ENCODE results near the gene CALN1.

Gene CALN1

GRCh38 chr7:72405871-72406270 lies 6.3 kb downstream of the CALN1 start:
- H3K4me1 ChIP-seq (ENCODE audit: control insufficient read depth in 2 of 2, insufficient read depth in 1 of 2, low read depth in 1 of 2, low read length in 2 of 2) = no peaks in the 10 kb centered on the region
- no peak overlapping the region for H3K23ac ChIP-seq (ENCODE audit: low read depth, low read length, poor library complexity)
- no peak overlapping the region for H3K9ac ChIP-seq (ENCODE audit: low read depth, low read length, poor library complexity)
- no peak overlapping the region for H2BK5ac ChIP-seq (ENCODE audit: low read length)
- H3K4me3 ChIP-seq (ENCODE audit: low read length in 2 of 2) = peak overlapping the region in 1 of 2 donors; percentile 1
- no peak overlapping the region for H2BK12ac ChIP-seq (ENCODE audit: low read length)
- H3K4me2 ChIP-seq (ENCODE audit: insufficient read depth, low read length, poor library complexity, severe bottlenecking) = no peak overlapping the region
- peak overlapping the region; percentile 3 for H4K91ac ChIP-seq (ENCODE audit: low read depth, low read length, poor library complexity)
- H3K79me1 ChIP-seq (ENCODE audit: low read depth, low read length) = no peaks in the 10 kb centered on the region
- no CpG with 5 or more reads among the region's 15 CpGs for WGBS, 2 donors (ENCODE audit: extremely low coverage in 2 of 2, insufficient read length in 2 of 2, insufficient replicate concordance in 1 of 2)
- H3K4ac ChIP-seq (ENCODE audit: low read length) = no peak overlapping the region
- H3K27ac ChIP-seq (replicated peaks; ENCODE audit: low read length) = no peak overlapping the region
- peak overlapping the region; percentile 51 for H3K18ac ChIP-seq (ENCODE audit: low read length)
- no peak overlapping the region for H2BK120ac ChIP-seq (ENCODE audit: low read depth, low read length)
- no peaks in the 10 kb centered on the region for H3K27me3 ChIP-seq (ENCODE audit: control insufficient read depth in 3 of 3, insufficient read depth in 3 of 3, low read depth in 1 of 3, low read length in 3 of 3)
- no peaks in the 10 kb centered on the region for H3K36me3 ChIP-seq (replicated peaks in 1 of 2; ENCODE audit: control insufficient read depth in 2 of 2, insufficient read depth in 2 of 2, low read length in 2 of 2)
- H4K8ac ChIP-seq (ENCODE audit: low read depth, low read length) = no peak overlapping the region
- no peak for DNase-seq (ENCODE audit: low spot score)
- H2AK5ac ChIP-seq (ENCODE audit: low read depth, low read length) = no peak overlapping the region
- H3K14ac ChIP-seq (ENCODE audit: low read length) = no peak overlapping the region
- H3K9me3 ChIP-seq (replicated peaks in 1 of 2; ENCODE audit: control insufficient read depth in 2 of 2, insufficient read depth in 1 of 2, low read depth in 1 of 2, low read length in 2 of 2) = no peaks in the 10 kb centered on the region
- peak overlapping the region; percentile 7 for H2BK15ac ChIP-seq (ENCODE audit: low read length)
- no peak overlapping the region for H2AFZ ChIP-seq (ENCODE audit: low read length)

- no peak overlapping the region for H3K4me3 ChIP-seq (ENCODE audit: low read length in 2 of 2)
- H2AK5ac ChIP-seq (ENCODE audit: low read depth, low read length) = no peak overlapping the region
- no peak for DNase-seq (ENCODE audit: low spot score)
- H3K27me3 ChIP-seq (ENCODE audit: control insufficient read depth in 3 of 3, insufficient read depth in 3 of 3, low read depth in 1 of 3, low read length in 3 of 3) = no peaks in the 10 kb centered on the region
- no peak overlapping the region for H3K18ac ChIP-seq (ENCODE audit: low read length)
- 100% methylated on average over 4 of the region's 11 CpGs; no CpG with 5 or more reads in 1 of the 2 donors for WGBS, 2 donors (ENCODE audit: extremely low coverage in 2 of 2, insufficient read length in 2 of 2, insufficient replicate concordance in 1 of 2)
- H3K36me3 ChIP-seq (replicated peaks in 1 of 2; ENCODE audit: control insufficient read depth in 2 of 2, insufficient read depth in 2 of 2, low read length in 2 of 2) = no peaks in the 10 kb centered on the region
- no peak overlapping the region for H2AFZ ChIP-seq (ENCODE audit: low read length)
- H3K4ac ChIP-seq (ENCODE audit: low read length) = no peak overlapping the region
- H4K91ac ChIP-seq (ENCODE audit: low read depth, low read length, poor library complexity) = no peak overlapping the region
- no peak overlapping the region for H3K23ac ChIP-seq (ENCODE audit: low read depth, low read length, poor library complexity)
- H3K4me1 ChIP-seq (ENCODE audit: control insufficient read depth in 2 of 2, insufficient read depth in 1 of 2, low read depth in 1 of 2, low read length in 2 of 2) = no peaks in the 10 kb centered on the region
- H2BK12ac ChIP-seq (ENCODE audit: low read length) = no peak overlapping the region
- H3K79me1 ChIP-seq (ENCODE audit: low read depth, low read length) = no peaks in the 10 kb centered on the region
- no peak overlapping the region for H2BK120ac ChIP-seq (ENCODE audit: low read depth, low read length)
- no peak overlapping the region for H3K9ac ChIP-seq (ENCODE audit: low read depth, low read length, poor library complexity)
- no peak overlapping the region for H3K4me2 ChIP-seq (ENCODE audit: insufficient read depth, low read length, poor library complexity, severe bottlenecking)
- H2BK5ac ChIP-seq (ENCODE audit: low read length) = no peak overlapping the region
- no peak overlapping the region for H2BK15ac ChIP-seq (ENCODE audit: low read length)
- H3K14ac ChIP-seq (ENCODE audit: low read length) = no peak overlapping the region
- H3K27ac ChIP-seq (replicated peaks; ENCODE audit: low read length) = no peak overlapping the region
- H4K8ac ChIP-seq (ENCODE audit: low read depth, low read length) = no peak overlapping the region
- H3K9me3 ChIP-seq (replicated peaks in 1 of 2; ENCODE audit: control insufficient read depth in 2 of 2, insufficient read depth in 1 of 2, low read depth in 1 of 2, low read length in 2 of 2) = no peaks in the 10 kb centered on the region
Measured at GRCh38 chr7:72405418-72405817, 6.7 kb downstream of the CALN1 start.

- Histone ChIP-seq H3K27me3 (ENCODE audit: control insufficient read depth in 3 of 3, insufficient read depth in 3 of 3, low read depth in 1 of 3, low read length in 3 of 3) (no peaks in the 10 kb centered on the region), H3K4me1 (ENCODE audit: control insufficient read depth in 2 of 2, insufficient read depth in 1 of 2, low read depth in 1 of 2, low read length in 2 of 2) (no peaks in the 10 kb centered on the region), H3K4me2 (ENCODE audit: insufficient read depth, low read length, poor library complexity, severe bottlenecking) (no peak overlapping the region), H2BK120ac (ENCODE audit: low read depth, low read length) (no peak overlapping the region), H2BK15ac (ENCODE audit: low read length) (no peak overlapping the region), H4K8ac (ENCODE audit: low read depth, low read length) (no peak overlapping the region), H3K9me3 (replicated peaks in 1 of 2; ENCODE audit: control insufficient read depth in 2 of 2, insufficient read depth in 1 of 2, low read depth in 1 of 2, low read length in 2 of 2) (no peaks in the 10 kb centered on the region), H3K23ac (ENCODE audit: low read depth, low read length, poor library complexity) (no peak overlapping the region), H4K91ac (ENCODE audit: low read depth, low read length, poor library complexity) (no peak overlapping the region), H3K4ac (ENCODE audit: low read length) (no peak overlapping the region), H3K9ac (ENCODE audit: low read depth, low read length, poor library complexity) (no peak overlapping the region), H3K18ac (ENCODE audit: low read length) (no peak overlapping the region), H3K36me3 (replicated peaks in 1 of 2; ENCODE audit: control insufficient read depth in 2 of 2, insufficient read depth in 2 of 2, low read length in 2 of 2) (no peaks in the 10 kb centered on the region), H2AFZ (ENCODE audit: low read length) (no peak overlapping the region), H3K14ac (ENCODE audit: low read length) (no peak overlapping the region), H2BK5ac (ENCODE audit: low read length) (no peak overlapping the region), H2BK12ac (ENCODE audit: low read length) (no peak overlapping the region), H3K27ac (replicated peaks; ENCODE audit: low read length) (no peak overlapping the region), H2AK5ac (ENCODE audit: low read depth, low read length) (no peak overlapping the region), H3K4me3 (ENCODE audit: low read length in 2 of 2) (no peak overlapping the region), H3K79me1 (ENCODE audit: low read depth, low read length) (no peaks in the 10 kb centered on the region)
- no peak for DNase-seq (ENCODE audit: low spot score)
- no CpG with 5 or more reads among the region's 5 CpGs for WGBS, 2 donors (ENCODE audit: extremely low coverage in 2 of 2, insufficient read length in 2 of 2, insufficient replicate concordance in 1 of 2)
Measured at GRCh38 chr7:72404743-72405142, 7.4 kb downstream of the CALN1 start.

- Histone ChIP-seq H2BK120ac (ENCODE audit: low read depth, low read length) (no peak overlapping the region), H2AFZ (ENCODE audit: low read length) (no peak overlapping the region), H3K27ac (replicated peaks; ENCODE audit: low read length) (no peak overlapping the region), H3K4me2 (ENCODE audit: insufficient read depth, low read length, poor library complexity, severe bottlenecking) (no peak overlapping the region), H3K36me3 (replicated peaks in 1 of 2; ENCODE audit: control insufficient read depth in 2 of 2, insufficient read depth in 2 of 2, low read length in 2 of 2) (no peaks in the 10 kb centered on the region), H3K4me3 (ENCODE audit: low read length in 2 of 2) (no peak overlapping the region), H3K9ac (ENCODE audit: low read depth, low read length, poor library complexity) (no peak overlapping the region), H3K23ac (ENCODE audit: low read depth, low read length, poor library complexity) (no peak overlapping the region), H4K91ac (ENCODE audit: low read depth, low read length, poor library complexity) (no peak overlapping the region), H3K79me1 (ENCODE audit: low read depth, low read length) (no peaks in the 10 kb centered on the region), H3K18ac (ENCODE audit: low read length) (no peak overlapping the region), H3K9me3 (replicated peaks in 1 of 2; ENCODE audit: control insufficient read depth in 2 of 2, insufficient read depth in 1 of 2, low read depth in 1 of 2, low read length in 2 of 2) (no peaks in the 10 kb centered on the region), H2BK5ac (ENCODE audit: low read length) (no peak overlapping the region), H2AK5ac (ENCODE audit: low read depth, low read length) (no peak overlapping the region), H4K8ac (ENCODE audit: low read depth, low read length) (no peak overlapping the region), H2BK15ac (ENCODE audit: low read length) (no peak overlapping the region), H3K27me3 (ENCODE audit: control insufficient read depth in 3 of 3, insufficient read depth in 3 of 3, low read depth in 1 of 3, low read length in 3 of 3) (no peaks in the 10 kb centered on the region), H3K4me1 (ENCODE audit: control insufficient read depth in 2 of 2, insufficient read depth in 1 of 2, low read depth in 1 of 2, low read length in 2 of 2) (no peaks in the 10 kb centered on the region), H3K4ac (ENCODE audit: low read length) (no peak overlapping the region), H3K14ac (ENCODE audit: low read length) (no peak overlapping the region), H2BK12ac (ENCODE audit: low read length) (no peak overlapping the region)
- DNase-seq (ENCODE audit: low spot score) = no peak
- no CpG with 5 or more reads among the region's 9 CpGs for WGBS, 2 donors (ENCODE audit: extremely low coverage in 2 of 2, insufficient read length in 2 of 2, insufficient replicate concordance in 1 of 2)
Measured at GRCh38 chr7:72403458-72404076, 8.6 kb downstream of the CALN1 start.
